ENCODE results near the gene PLEKHA7.

DNA sequence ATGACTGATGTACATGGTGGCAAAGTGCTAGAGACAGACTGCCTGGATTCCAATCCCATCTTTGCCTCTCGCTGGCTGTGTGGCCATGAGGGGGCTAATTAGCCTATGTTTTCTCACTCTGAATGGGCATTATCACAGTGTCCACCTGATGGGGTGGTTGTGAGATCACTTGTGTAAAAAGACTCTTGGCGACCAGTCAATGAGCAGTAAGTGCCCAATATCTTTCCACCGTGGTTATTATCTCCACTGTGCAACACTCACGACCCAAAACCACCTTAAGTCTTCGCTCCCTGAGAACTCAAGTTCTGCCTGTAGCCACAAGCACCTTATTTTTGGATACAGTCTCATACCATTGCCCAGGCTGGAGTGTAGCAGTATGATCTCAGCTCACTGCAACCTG, 52.1 kb downstream of the PLEKHA7 start:
- TF ChIP-seq TAF1 (IDR thresholded peaks at IDR 0.05; ENCODE audit: borderline replicate concordance, insufficient read depth, low read length) = no peak
- no peak for TF ChIP-seq POLR2AphosphoS5 (IDR thresholded peaks at IDR 0.05; ENCODE audit: low read depth, low read length)
- no peak for TF ChIP-seq SIN3A (IDR thresholded peaks at IDR 0.05; ENCODE audit: borderline replicate concordance, insufficient read depth, low read length)
- no peak for TF ChIP-seq REST (IDR thresholded peaks at IDR 0.05; ENCODE audit: insufficient read depth in 1 of 2, low read depth in 2 of 2, low read length in 2 of 2)

Data from PFSK-1 (cell line).